Gastrocnemius medialis (tissue), 4 donors: ENCODE measurements around the gene WDR86. TPM values are rescaled to one million over a fixed set of nuclear protein-coding genes. Genes with fewer than 3 reads are reported as not detected.

Experiments used
- ATAC-seq, 2 donors: fragments of 150-250 bp; one replicate each; pipeline ENCODE4 v1.9.1; 2016
- DNase-seq, 2 donors: peaks; one replicate each; pipeline ENCODE4 v3.0.0-alpha.2; 2019
- H3K27ac ChIP-seq, 4 donors: fragments of 200-600 bp; sonication (generic); 1 replicate in 1 of 4; 2 replicates in 3 of 4; pipeline ENCODE4 v1.5.1; 2016 to 2018; ENCODE audit warnings: mild to moderate bottlenecking in 2 of 4, moderate library complexity in 1 of 4
- H3K27me3 ChIP-seq, 3 donors: fragments of 200-600 bp; sonication (generic) in 2 of 3; 1 replicate in 1 of 3; 2 replicates in 2 of 3; pipeline versions ENCODE4 v1.5.1 to v1.6.0; 2016 to 2019; ENCODE audit warnings: mild to moderate bottlenecking in 1 of 3, moderate library complexity in 1 of 3
- H3K36me3 ChIP-seq, 2 donors: fragments of 200-600 bp; sonication (generic) in 1 of 2; one replicate each; pipeline ENCODE4 v1.5.1; 2017 to 2018
- H3K4me1 ChIP-seq, 2 donors: fragments of 200-600 bp; sonication (generic) in 1 of 2; one replicate each; pipeline ENCODE4 v1.5.1; 2016 to 2017; ENCODE audit warnings: mild to moderate bottlenecking in 2 of 2
- H3K4me3 ChIP-seq, 4 donors: fragments of 200-600 bp; sonication (generic) in 3 of 4; 1 replicate in 1 of 4; 2 replicates in 3 of 4; pipeline ENCODE4 v1.5.1; 2016 to 2019; ENCODE audit warnings: mild to moderate bottlenecking in 2 of 4
- H3K9me3 ChIP-seq, 3 donors: fragments of 200-600 bp; sonication (generic) in 2 of 3; 1 replicate in 1 of 3; 2 replicates in 2 of 3; pipeline ENCODE4 v1.5.1; 2016 to 2019
- CTCF ChIP-seq, 5 experiments: fragments of 450-650 bp in 3 of 5; fragments of 200-600 bp in 2 of 5; sonication (generic) in 2 of 5; IDR thresholded peaks in 4 of 5; conservative IDR thresholded peaks in 1 of 5; 1 replicate in 4 of 5; 2 replicates in 1 of 5; pipeline ENCODE4 v1.5.1; 2016 to 2019; ENCODE audit warnings: antibody characterized with exemption in 5 of 5, mild to moderate bottlenecking in 3 of 5, moderate library complexity in 3 of 5
- POLR2A ChIP-seq, 2 donors: fragments of 450-650 bp; IDR thresholded peaks; one replicate each; pipeline ENCODE4 v1.6.1; 2017; ENCODE audit warnings: antibody characterized with exemption in 2 of 2, mild to moderate bottlenecking in 2 of 2, moderate library complexity in 2 of 2
- in situ Hi-C, 4 donors: fragments of 200-750 bp; cut with MboI; loops; one replicate each; pipeline versions ENCODE4 v1.15.0 to v1.8.0; 2017; ENCODE audit warnings: low sequenced_read_pairs in 4 of 4
- intact Hi-C: fragments of 100-400 bp; cut with DNase I; formaldehyde crosslinking; loops from one replicate; pipeline ENCODE4 v1.15.1; 2023; ENCODE audit warnings: low total_unique reads
- total RNA-seq, 4 donors: library from RNA; depleted of rRNA; stranded (reverse); fragments of >200 nt; gene quantifications; one replicate each; pipeline versions ENCODE4 v1.1.0 to v1.2.3, GENCODE V29; 2016

The WDR86 gene
- total RNA-seq, 4 donors from 2014 or later, result 0.13 to 0.31 TPM; not detected in 2

- Histone ChIP-seq H3K27ac (no peak overlapping the region), H3K9me3 (no peaks in the 10 kb centered on the region), H3K27me3 (peaks cover 0 to 5% (median 3%) of the 10 kb centered on the region in 3 donors), H3K36me3 (no peaks in the 10 kb centered on the region), H3K4me3 (no peak overlapping the region), H3K4me1 (no peaks in the 10 kb centered on the region)
- intact Hi-C loops, result no loop called here
- TF ChIP-seq CTCF (IDR thresholded peaks at IDR 0.05 in 4 of 5, conservative IDR thresholded peaks at IDR 0.05 in 1 of 5) (no peak), POLR2A (IDR thresholded peaks at IDR 0.05) (no peak)
- ATAC-seq (no peak), DNase-seq (no peak)
- in situ Hi-C loops, result no loop called here
Observed at GRCh38 chr7:151389768-151390597, 19.9 kb downstream of the WDR86 start.

- no peak for ATAC-seq
- no peak for TF ChIP-seq CTCF (IDR thresholded peaks at IDR 0.05 in 4 of 5, conservative IDR thresholded peaks at IDR 0.05 in 1 of 5)
- no peak for DNase-seq
- H3K9me3 ChIP-seq, result no peaks in the 10 kb centered on the region
- in situ Hi-C loops (no loop called here), intact Hi-C loops (no loop called here)
- peaks cover 1 to 5% (median 2%) of the 10 kb centered on the region in 3 donors for H3K27me3 ChIP-seq
- H3K4me1 ChIP-seq, result no peaks in the 10 kb centered on the region
- no peak overlapping the region for H3K4me3 ChIP-seq
- no peak overlapping the region for H3K27ac ChIP-seq
- no peaks in the 10 kb centered on the region for H3K36me3 ChIP-seq
Observed at GRCh38 chr7:151389096-151389767, 20.6 kb downstream of the WDR86 start.

GRCh38 chr7:151388430-151388829 is 21.4 kb downstream of the WDR86 start:
- DNase-seq, result no peak

GRCh38 chr7:151388007-151388297 is 21.9 kb downstream of the WDR86 start:
- no peak overlapping the region for H3K27ac ChIP-seq
- in situ Hi-C loops (no loop called here), intact Hi-C loops (no loop called here)
- no peaks in the 10 kb centered on the region for H3K9me3 ChIP-seq
- H3K27me3 ChIP-seq, result peaks cover 10 to 14% (median 12%) of the 10 kb centered on the region in 3 donors
- H3K36me3 ChIP-seq, result no peaks in the 10 kb centered on the region
- H3K4me1 ChIP-seq, result no peaks in the 10 kb centered on the region
- no peak overlapping the region for H3K4me3 ChIP-seq
- ATAC-seq, result no peak
- no peak for DNase-seq
- TF ChIP-seq CTCF (IDR thresholded peaks at IDR 0.05 in 4 of 5, conservative IDR thresholded peaks at IDR 0.05 in 1 of 5), result no peak
- TF ChIP-seq POLR2A (IDR thresholded peaks at IDR 0.05), result no peak

More at GRCh38 chr7:151388430-151388829, 21.4 kb downstream of the WDR86 start:
- Histone ChIP-seq H3K36me3 (no peaks in the 10 kb centered on the region), H3K9me3 (no peaks in the 10 kb centered on the region), H3K4me3 (no peak overlapping the region), H3K27ac (no peak overlapping the region), H3K27me3 (peaks cover 8 to 9% (median 9%) of the 10 kb centered on the region in 3 donors), H3K4me1 (no peaks in the 10 kb centered on the region)
- ATAC-seq, result no peak
- intact Hi-C loops, result no loop called here
- in situ Hi-C loops, result no loop called here
- no peak for TF ChIP-seq CTCF (IDR thresholded peaks at IDR 0.05 in 4 of 5, conservative IDR thresholded peaks at IDR 0.05 in 1 of 5)
- TF ChIP-seq POLR2A (IDR thresholded peaks at IDR 0.05), result no peak
